ENCODE data around the gene SPG21. TPM values are rescaled to one million over a fixed set of nuclear protein-coding genes. Genes with fewer than 3 reads are reported as not detected.

Gene SPG21
- total RNA-seq, 4 donors from 2014 or later, result 83.5 to 96.7 (median 90.8) TPM

- TF ChIP-seq POLR2AphosphoS5 (IDR thresholded peaks at IDR 0.05), result no peak
- no peak for TF ChIP-seq POLR2A (IDR thresholded peaks at IDR 0.05; ENCODE audit: low read depth)
- no peak for TF ChIP-seq EP300 (IDR thresholded peaks at IDR 0.05)
- TF ChIP-seq, protein P1, sequence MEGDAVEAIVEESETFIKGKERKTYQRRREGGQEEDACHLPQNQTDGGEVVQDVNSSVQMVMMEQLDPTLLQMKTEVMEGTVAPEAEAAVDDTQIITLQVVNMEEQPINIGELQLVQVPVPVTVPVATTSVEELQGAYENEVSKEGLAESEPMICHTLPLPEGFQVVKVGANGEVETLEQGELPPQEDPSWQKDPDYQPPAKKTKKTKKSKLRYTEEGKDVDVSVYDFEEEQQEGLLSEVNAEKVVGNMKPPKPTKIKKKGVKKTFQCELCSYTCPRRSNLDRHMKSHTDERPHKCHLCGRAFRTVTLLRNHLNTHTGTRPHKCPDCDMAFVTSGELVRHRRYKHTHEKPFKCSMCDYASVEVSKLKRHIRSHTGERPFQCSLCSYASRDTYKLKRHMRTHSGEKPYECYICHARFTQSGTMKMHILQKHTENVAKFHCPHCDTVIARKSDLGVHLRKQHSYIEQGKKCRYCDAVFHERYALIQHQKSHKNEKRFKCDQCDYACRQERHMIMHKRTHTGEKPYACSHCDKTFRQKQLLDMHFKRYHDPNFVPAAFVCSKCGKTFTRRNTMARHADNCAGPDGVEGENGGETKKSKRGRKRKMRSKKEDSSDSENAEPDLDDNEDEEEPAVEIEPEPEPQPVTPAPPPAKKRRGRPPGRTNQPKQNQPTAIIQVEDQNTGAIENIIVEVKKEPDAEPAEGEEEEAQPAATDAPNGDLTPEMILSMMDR (IDR thresholded peaks at IDR 0.05), result no peak
- DNase-seq (ENCODE audit: extremely low spot score), result no peak
- Histone ChIP-seq H3K27ac (replicated peaks in 1 of 4) (no peak overlapping the region), H3K4me1 (no peaks in the 10 kb centered on the region), H3K4me3 (no peak overlapping the region), H3K27me3 (no peaks in the 10 kb centered on the region), H3K9me3 (no peaks in the 10 kb centered on the region), H3K36me3 (peaks cover 70 to 100% (median 89%) of the 10 kb centered on the region in 4 donors)
- intact Hi-C loops (cut with DNase I), result no loop called here
- WGBS, result 94% methylated on average over 6 of the region's 6 CpGs
These were observed 29.6 kb downstream of the SPG21 start for GRCh38 chr15:64960153-64960552.

DNA sequence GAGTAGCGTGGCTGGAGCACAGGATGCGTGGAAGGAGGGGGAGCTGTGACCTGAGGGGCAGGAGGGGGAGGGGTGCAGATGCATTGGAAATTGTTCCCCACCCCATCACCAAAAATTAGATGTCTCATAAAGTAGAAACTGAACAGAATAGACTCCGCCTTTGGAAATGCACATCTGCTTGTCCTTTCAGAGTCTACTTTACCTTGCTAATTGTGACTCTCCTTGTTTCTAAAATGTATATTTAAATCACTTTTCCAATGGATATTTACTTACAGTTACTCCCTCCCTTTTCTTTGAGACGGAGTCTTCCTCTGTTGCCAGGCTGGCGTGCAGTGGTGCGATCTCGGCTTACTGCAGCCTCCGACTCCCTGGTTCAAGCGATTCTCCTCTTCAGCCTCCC is 30.6 kb downstream of the SPG21 start:
- no peak for TF ChIP-seq EP300 (IDR thresholded peaks at IDR 0.05)
- TF ChIP-seq, protein P1 (IDR thresholded peaks at IDR 0.05), result no peak
- TF ChIP-seq POLR2A (IDR thresholded peaks at IDR 0.05; ENCODE audit: low read depth), result no peak
- TF ChIP-seq POLR2AphosphoS5 (IDR thresholded peaks at IDR 0.05), result no peak
- Histone ChIP-seq H3K27me3 (no peaks in the 10 kb centered on the region), H3K36me3 (peaks cover 60 to 92% (median 80%) of the 10 kb centered on the region in 4 donors), H3K9me3 (no peaks in the 10 kb centered on the region), H3K4me1 (no peaks in the 10 kb centered on the region), H3K4me3 (no peak overlapping the region), H3K27ac (replicated peaks in 1 of 4) (no peak overlapping the region)
- 99% methylated on average over 9 of the region's 9 CpGs for WGBS
- intact Hi-C loops (cut with DNase I), result no loop called here
- DNase-seq (ENCODE audit: extremely low spot score), result no peak

DNA sequence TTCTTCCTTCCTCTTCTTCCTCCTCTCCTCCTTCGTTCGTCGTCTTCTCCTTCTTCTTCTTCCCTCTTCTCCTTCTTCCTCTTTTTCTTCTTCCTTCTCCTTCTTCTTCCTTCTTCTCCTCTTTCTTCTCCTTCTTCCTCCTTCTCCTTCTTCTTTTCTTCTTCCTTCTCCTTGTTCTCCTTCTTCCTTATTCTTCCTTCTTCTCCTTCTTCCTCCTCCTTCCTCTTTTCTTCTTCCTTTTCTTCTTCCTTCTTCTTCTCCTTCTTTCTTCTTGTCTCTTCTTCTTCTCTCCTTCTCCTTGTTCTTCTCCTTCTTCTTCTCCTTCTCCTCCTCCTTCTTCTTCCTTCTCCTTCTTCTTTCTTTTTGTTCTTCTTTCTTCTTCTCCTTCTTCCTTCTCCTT is 35.3 kb downstream of the SPG21 start:
- 82% methylated on average over 2 of the region's 3 CpGs for WGBS
- Histone ChIP-seq H3K27me3 (no peaks in the 10 kb centered on the region), H3K4me1 (no peaks in the 10 kb centered on the region), H3K4me3 (no peak overlapping the region), H3K27ac (replicated peaks in 1 of 4) (no peak overlapping the region), H3K36me3 (peaks cover 23 to 52% (median 37%) of the 10 kb centered on the region in 4 donors), H3K9me3 (no peaks in the 10 kb centered on the region)
- intact Hi-C loops (cut with DNase I), result no loop called here
- no peak for DNase-seq (ENCODE audit: extremely low spot score)
- no peak for TF ChIP-seq POLR2A (IDR thresholded peaks at IDR 0.05; ENCODE audit: low read depth)
- TF ChIP-seq, protein P1 (IDR thresholded peaks at IDR 0.05), result no peak
- no peak for TF ChIP-seq EP300 (IDR thresholded peaks at IDR 0.05)
- no peak for TF ChIP-seq POLR2AphosphoS5 (IDR thresholded peaks at IDR 0.05)

- H3K36me3 ChIP-seq, result peaks cover 14 to 43% (median 25%) of the 10 kb centered on the region in 4 donors
- H3K27ac ChIP-seq (replicated peaks in 1 of 4), result no peak overlapping the region
- no peak for TF ChIP-seq EP300 (IDR thresholded peaks at IDR 0.05)
- TF ChIP-seq, protein P1 (IDR thresholded peaks at IDR 0.05), result no peak
- no peak for TF ChIP-seq POLR2A (IDR thresholded peaks at IDR 0.05; ENCODE audit: low read depth)
- TF ChIP-seq POLR2AphosphoS5 (IDR thresholded peaks at IDR 0.05), result no peak
- H3K27me3 ChIP-seq, result no peaks in the 10 kb centered on the region
- intact Hi-C loops (cut with DNase I), result no loop called here
- 96% methylated on average over 2 of the region's 2 CpGs for WGBS
- H3K4me1 ChIP-seq, result no peaks in the 10 kb centered on the region
- no peaks in the 10 kb centered on the region for H3K9me3 ChIP-seq
- no peak overlapping the region for H3K4me3 ChIP-seq
- no peak for DNase-seq (ENCODE audit: extremely low spot score)
These were observed 37.8 kb downstream of the SPG21 start for GRCh38 chr15:64951777-64952418.

GRCh38 chr15:64950888-64951287 is 38.8 kb downstream of the SPG21 start:
- DNase-seq (ENCODE audit: extremely low spot score), result no peak
- Histone ChIP-seq H3K27me3 (no peaks in the 10 kb centered on the region), H3K36me3 (peaks cover 8 to 34% (median 16%) of the 10 kb centered on the region in 4 donors), H3K4me3 (no peak overlapping the region), H3K4me1 (no peaks in the 10 kb centered on the region), H3K27ac (replicated peaks in 1 of 4) (no peak overlapping the region), H3K9me3 (no peaks in the 10 kb centered on the region)
- intact Hi-C loops (cut with DNase I), result no loop called here
- 73% methylated on average over 6 of the region's 6 CpGs for WGBS
- TF ChIP-seq EP300 (IDR thresholded peaks at IDR 0.05), result no peak
- no peak for TF ChIP-seq POLR2AphosphoS5 (IDR thresholded peaks at IDR 0.05)
- no peak for TF ChIP-seq POLR2A (IDR thresholded peaks at IDR 0.05; ENCODE audit: low read depth)
- TF ChIP-seq, protein P1 (IDR thresholded peaks at IDR 0.05), result no peak
